A549 (cell line): ENCODE results near the gene DCXR. TPM values are rescaled to one million over a fixed set of nuclear protein-coding genes. Genes with fewer than 3 reads are reported as not detected.

Experiments used
- ATAC-seq, 2 experiments: fragments of 200-7000 bp in 1 of 2; fragments of >200 bp in 1 of 2; cut with Nextera tagmentation in 1 of 2; cut with Tn5 transposase in 1 of 2; 3 replicates each; pipeline versions ENCODE4 v1.8.0 to v1.9.1; 2018 to 2020; ENCODE audit warnings: mild to moderate bottlenecking in 1 of 2, moderate library complexity in 1 of 2
- CTCF ChIA-PET: fragments of 300-600 bp; sonication (Branson Sonifier 250); formaldehyde crosslinking; extraction: SDS; loops from one replicate; lab custom pipeline; 2021; ENCODE audit warnings: antibody characterized with exemption, inconsistent platforms; lab: Yijun Ruan, JAX
- POLR2A ChIA-PET: fragments of 350-600 bp; formaldehyde crosslinking; extraction: SDS; loops from one replicate; lab custom pipeline; 2021; ENCODE audit warnings: antibody characterized with exemption, inconsistent platforms; lab: Yijun Ruan, JAX
- DNase-seq, 2 experiments: peaks; one replicate each; pipeline versions ENCODE4 v3.0.0 to v3.0.0-alpha.2; 2011 to 2016; ENCODE audit warnings: low read depth in 1 of 2, low spot score in 1 of 2
- FAIRE-seq: peaks from 2 replicates; lab custom pipeline; 2011; peaks lifted over from hg19 to GRCh38; lab: Jason Lieb, UNC
- H3K27ac ChIP-seq, 2 experiments: fragments of >200 bp; sonication (Bioruptor Twin); formaldehyde crosslinking; 3 replicates each; pipeline ENCODE4 v1.5.1; 2016 to 2017
- H3K4me1 ChIP-seq: fragments of >200 bp; sonication (Bioruptor Twin); formaldehyde crosslinking; 3 replicates; pipeline ENCODE4 v1.6.1; 2016
- H3K4me2 ChIP-seq: fragments of >200 bp; sonication (Bioruptor Twin); formaldehyde crosslinking; 3 replicates; pipeline ENCODE4 v1.6.1; 2016
- H3K4me3 ChIP-seq: fragments of >200 bp; sonication (Bioruptor Twin); formaldehyde crosslinking; 3 replicates; pipeline ENCODE4 v1.5.1; 2016
- H3K9me3 ChIP-seq: fragments of >200 bp; sonication (Bioruptor Twin); formaldehyde crosslinking; 3 replicates; pipeline ENCODE4 v1.6.1; 2016
- BHLHE40 ChIP-seq: IDR thresholded peaks from 2 replicates; pipeline ENCODE4 v1.6.1; 2012; ENCODE audit warnings: low read depth, low read length, inconsistent platforms
- CHD2 ChIP-seq: fragments of 150-350 bp; IDR thresholded peaks from 2 replicates; pipeline ENCODE4 v1.6.1; 2014; ENCODE audit warnings: low read length; ENCODE audit not compliant: partially characterized antibody
- EHMT2 ChIP-seq: fragments of 200-600 bp; sonication (generic); IDR thresholded peaks from 2 replicates; pipeline ENCODE4 v1.6.1; 2016; ENCODE audit warnings: antibody characterized with exemption, low read depth, mild to moderate bottlenecking, moderate library complexity
- FOSB ChIP-seq: fragments of 250-450 bp; sonication (Bioruptor Pico); IDR thresholded peaks from 2 replicates; pipeline ENCODE4 v1.5.0; 2020; ENCODE audit warnings: mild to moderate bottlenecking, moderate library complexity
- FOXS1 ChIP-seq: fragments of 250-450 bp; sonication (Bioruptor Pico); IDR thresholded peaks from 2 replicates; pipeline ENCODE4 v1.5.0; 2020; ENCODE audit warnings: mild to moderate bottlenecking, moderate library complexity
- HOXA7 ChIP-seq: fragments of 250-450 bp; sonication (Bioruptor Pico); IDR thresholded peaks from 2 replicates; pipeline ENCODE4 v1.5.0; 2020; ENCODE audit warnings: mild to moderate bottlenecking, moderate library complexity
- JUN ChIP-seq, 2 experiments: fragments of >200 bp; sonication (Bioruptor Twin); formaldehyde crosslinking; IDR thresholded peaks; 2 replicates in 1 of 2; 3 replicates in 1 of 2; pipeline ENCODE4 v1.6.1; 2016 to 2017
- KDM5A ChIP-seq: fragments of 200-600 bp; sonication (generic); IDR thresholded peaks from 2 replicates; pipeline ENCODE4 v1.6.1; 2016; ENCODE audit warnings: antibody characterized with exemption, mild to moderate bottlenecking
- MYC ChIP-seq: IDR thresholded peaks from 2 replicates; pipeline ENCODE4 v1.6.1; 2012; ENCODE audit warnings: mild to moderate bottlenecking, inconsistent platforms, low read length, improper control_type of control experiment, borderline replicate concordance
- PHF8 ChIP-seq: fragments of 200-600 bp; sonication (generic); IDR thresholded peaks from 2 replicates; pipeline ENCODE4 v1.6.1; 2016; ENCODE audit warnings: low read depth, mild to moderate bottlenecking, antibody characterized with exemption, moderate library complexity, borderline replicate concordance
- RAD21 ChIP-seq, 2 experiments: fragments of >200 bp in 1 of 2; sonication (Bioruptor Twin) in 1 of 2; formaldehyde crosslinking in 1 of 2; IDR thresholded peaks in 1 of 2; conservative IDR thresholded peaks in 1 of 2; 2 replicates in 1 of 2; 3 replicates in 1 of 2; pipeline ENCODE4 v1.6.1; 2012 to 2018; ENCODE audit warnings: inconsistent platforms in 1 of 2
- RCOR1 ChIP-seq: fragments of 150-350 bp; IDR thresholded peaks from 2 replicates; pipeline ENCODE4 v1.6.1; 2014; ENCODE audit warnings: antibody characterized with exemption, low read length, low read depth
- RFX5 ChIP-seq: fragments of 450-650 bp; IDR thresholded peaks from 2 replicates; pipeline ENCODE4 v1.7.1; 2014; ENCODE audit warnings: antibody characterized with exemption, mild to moderate bottlenecking, moderate library complexity
- SMC3 ChIP-seq: fragments of >200 bp; sonication (Bioruptor Twin); formaldehyde crosslinking; IDR thresholded peaks from 3 replicates; pipeline ENCODE4 v1.6.1; 2018; ENCODE audit warnings: inconsistent platforms
- WGBS: methylation state at CpG from one replicate; pipeline ENCODE4 v1.1.6; 2017; ENCODE audit errors: missing lambda C conversion rate; 5-methylcytosine and 5-hydroxymethylcytosine counted together
- polyA plus RNA-seq, 4 experiments: library from polyadenylated mRNA; depleted of rRNA in 3 of 4; stranded (reverse); fragments of >200 nt; fragmentation: RNase III in 1 of 4; extraction: RNeasy Plus Mini Kit Qiagen cat#74134 plus additional on column Dnase treatment in 1 of 4; gene quantifications; 2 replicates in 3 of 4; 3 replicates in 1 of 4; pipeline ENCODE4 v1.2.3, GENCODE V29; 2011 to 2017
- TF ChIP-seq, protein P1 (sequence below): IDR thresholded peaks from 2 replicates; pipeline ENCODE4 v1.6.1; 2012; ENCODE audit warnings: low read depth, borderline replicate concordance
- TF ChIP-seq, protein P2 (sequence below): fragments of >200 bp; sonication (Bioruptor Twin); formaldehyde crosslinking; IDR thresholded peaks from 3 replicates; pipeline ENCODE4 v1.5.1; 2016
- TF ChIP-seq, protein P3 (sequence below): fragments of 200-600 bp; sonication (generic); IDR thresholded peaks from 2 replicates; pipeline ENCODE4 v1.6.1; 2016; ENCODE audit warnings: antibody characterized with exemption, mild to moderate bottlenecking, moderate library complexity

The DCXR gene
- polyA plus RNA-seq, 2 of the 4 experiments (the other 2 are of a cell fraction), result 39.3 to 70.7 TPM

DNA sequence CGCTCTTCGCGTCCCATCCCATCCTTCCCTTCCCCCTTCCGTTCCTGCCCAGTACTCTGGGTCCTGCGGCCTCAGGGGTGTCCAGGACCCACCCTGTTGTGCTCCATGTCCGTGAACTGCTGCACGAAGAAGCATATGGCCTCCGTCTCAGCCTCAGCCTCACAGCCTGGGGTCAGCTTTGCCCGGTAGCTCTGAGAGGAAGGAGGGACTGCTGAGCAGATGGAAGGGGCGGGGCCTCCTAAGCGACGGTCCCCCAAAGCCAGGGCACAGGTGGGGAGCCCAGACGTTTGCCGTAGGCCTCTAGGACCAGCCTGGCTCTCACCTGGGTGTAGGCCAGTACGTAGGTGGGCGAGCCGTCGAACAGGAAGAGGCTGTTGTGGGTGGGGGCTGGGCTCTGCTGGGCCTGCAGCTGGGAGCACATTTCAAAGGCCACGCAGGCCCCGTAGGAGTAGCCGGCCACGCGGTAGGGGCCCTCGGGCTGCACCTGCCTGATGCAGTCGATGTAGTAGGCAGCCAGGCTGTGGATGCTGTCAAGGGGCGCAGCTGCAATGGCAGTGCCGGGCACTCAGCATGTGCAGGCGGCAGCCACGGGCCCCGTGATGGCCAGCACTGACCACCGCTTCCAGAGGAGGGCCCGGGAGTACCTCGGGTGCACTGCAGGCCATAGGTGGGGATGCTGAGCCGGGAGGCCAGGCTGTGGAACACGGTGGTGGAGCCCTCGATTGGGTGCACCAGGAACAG is 42.7 kb upstream of the DCXR start:
- ChIA-PET CTCF (interaction anchor here (0.7 to 3.4 kb wide), 8 partner anchors 9 to 121 kb away, joined by 3 to 21 read pairs (median 3); partner anchors contain the start of genes DCXR, FASN and RAC3), POLR2A (interaction anchor here (0.9 kb wide), 1 partner anchor 18 kb away, joined by 3 read pairs; no protein-coding TSS in a partner anchor)
- Histone ChIP-seq H3K9me3 (no peaks in the 10 kb centered on the region), H3K4me2 (no peak overlapping the region), H3K4me3 (no peak overlapping the region), H3K4me1 (no peaks in the 10 kb centered on the region), H3K27ac (no peak overlapping the region)
- ATAC-seq (peak in 1 of 2 experiments; percentile 0; a peak in 1 of 6 replicates), FAIRE-seq (no peak), DNase-seq (no peak)
- WGBS, result 94% methylated on average over 36 of the region's 36 CpGs
- TF ChIP-seq, protein P1, sequence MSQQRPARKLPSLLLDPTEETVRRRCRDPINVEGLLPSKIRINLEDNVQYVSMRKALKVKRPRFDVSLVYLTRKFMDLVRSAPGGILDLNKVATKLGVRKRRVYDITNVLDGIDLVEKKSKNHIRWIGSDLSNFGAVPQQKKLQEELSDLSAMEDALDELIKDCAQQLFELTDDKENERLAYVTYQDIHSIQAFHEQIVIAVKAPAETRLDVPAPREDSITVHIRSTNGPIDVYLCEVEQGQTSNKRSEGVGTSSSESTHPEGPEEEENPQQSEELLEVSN, result no peak
- no peak for TF ChIP-seq RCOR1
- no peak for TF ChIP-seq FOSB (CRISPR knock-in tag)
- TF ChIP-seq BHLHE40, result no peak
- no peak for TF ChIP-seq RFX5
- TF ChIP-seq, protein P2, sequence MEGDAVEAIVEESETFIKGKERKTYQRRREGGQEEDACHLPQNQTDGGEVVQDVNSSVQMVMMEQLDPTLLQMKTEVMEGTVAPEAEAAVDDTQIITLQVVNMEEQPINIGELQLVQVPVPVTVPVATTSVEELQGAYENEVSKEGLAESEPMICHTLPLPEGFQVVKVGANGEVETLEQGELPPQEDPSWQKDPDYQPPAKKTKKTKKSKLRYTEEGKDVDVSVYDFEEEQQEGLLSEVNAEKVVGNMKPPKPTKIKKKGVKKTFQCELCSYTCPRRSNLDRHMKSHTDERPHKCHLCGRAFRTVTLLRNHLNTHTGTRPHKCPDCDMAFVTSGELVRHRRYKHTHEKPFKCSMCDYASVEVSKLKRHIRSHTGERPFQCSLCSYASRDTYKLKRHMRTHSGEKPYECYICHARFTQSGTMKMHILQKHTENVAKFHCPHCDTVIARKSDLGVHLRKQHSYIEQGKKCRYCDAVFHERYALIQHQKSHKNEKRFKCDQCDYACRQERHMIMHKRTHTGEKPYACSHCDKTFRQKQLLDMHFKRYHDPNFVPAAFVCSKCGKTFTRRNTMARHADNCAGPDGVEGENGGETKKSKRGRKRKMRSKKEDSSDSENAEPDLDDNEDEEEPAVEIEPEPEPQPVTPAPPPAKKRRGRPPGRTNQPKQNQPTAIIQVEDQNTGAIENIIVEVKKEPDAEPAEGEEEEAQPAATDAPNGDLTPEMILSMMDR, result no peak
- TF ChIP-seq, protein P3, sequence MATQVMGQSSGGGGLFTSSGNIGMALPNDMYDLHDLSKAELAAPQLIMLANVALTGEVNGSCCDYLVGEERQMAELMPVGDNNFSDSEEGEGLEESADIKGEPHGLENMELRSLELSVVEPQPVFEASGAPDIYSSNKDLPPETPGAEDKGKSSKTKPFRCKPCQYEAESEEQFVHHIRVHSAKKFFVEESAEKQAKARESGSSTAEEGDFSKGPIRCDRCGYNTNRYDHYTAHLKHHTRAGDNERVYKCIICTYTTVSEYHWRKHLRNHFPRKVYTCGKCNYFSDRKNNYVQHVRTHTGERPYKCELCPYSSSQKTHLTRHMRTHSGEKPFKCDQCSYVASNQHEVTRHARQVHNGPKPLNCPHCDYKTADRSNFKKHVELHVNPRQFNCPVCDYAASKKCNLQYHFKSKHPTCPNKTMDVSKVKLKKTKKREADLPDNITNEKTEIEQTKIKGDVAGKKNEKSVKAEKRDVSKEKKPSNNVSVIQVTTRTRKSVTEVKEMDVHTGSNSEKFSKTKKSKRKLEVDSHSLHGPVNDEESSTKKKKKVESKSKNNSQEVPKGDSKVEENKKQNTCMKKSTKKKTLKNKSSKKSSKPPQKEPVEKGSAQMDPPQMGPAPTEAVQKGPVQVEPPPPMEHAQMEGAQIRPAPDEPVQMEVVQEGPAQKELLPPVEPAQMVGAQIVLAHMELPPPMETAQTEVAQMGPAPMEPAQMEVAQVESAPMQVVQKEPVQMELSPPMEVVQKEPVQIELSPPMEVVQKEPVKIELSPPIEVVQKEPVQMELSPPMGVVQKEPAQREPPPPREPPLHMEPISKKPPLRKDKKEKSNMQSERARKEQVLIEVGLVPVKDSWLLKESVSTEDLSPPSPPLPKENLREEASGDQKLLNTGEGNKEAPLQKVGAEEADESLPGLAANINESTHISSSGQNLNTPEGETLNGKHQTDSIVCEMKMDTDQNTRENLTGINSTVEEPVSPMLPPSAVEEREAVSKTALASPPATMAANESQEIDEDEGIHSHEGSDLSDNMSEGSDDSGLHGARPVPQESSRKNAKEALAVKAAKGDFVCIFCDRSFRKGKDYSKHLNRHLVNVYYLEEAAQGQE, result no peak
- peak in 1 of 2 experiments; percentile 29; a peak in 1 of 5 replicates for TF ChIP-seq JUN (IDR thresholded peaks at IDR 0.05)

DNA sequence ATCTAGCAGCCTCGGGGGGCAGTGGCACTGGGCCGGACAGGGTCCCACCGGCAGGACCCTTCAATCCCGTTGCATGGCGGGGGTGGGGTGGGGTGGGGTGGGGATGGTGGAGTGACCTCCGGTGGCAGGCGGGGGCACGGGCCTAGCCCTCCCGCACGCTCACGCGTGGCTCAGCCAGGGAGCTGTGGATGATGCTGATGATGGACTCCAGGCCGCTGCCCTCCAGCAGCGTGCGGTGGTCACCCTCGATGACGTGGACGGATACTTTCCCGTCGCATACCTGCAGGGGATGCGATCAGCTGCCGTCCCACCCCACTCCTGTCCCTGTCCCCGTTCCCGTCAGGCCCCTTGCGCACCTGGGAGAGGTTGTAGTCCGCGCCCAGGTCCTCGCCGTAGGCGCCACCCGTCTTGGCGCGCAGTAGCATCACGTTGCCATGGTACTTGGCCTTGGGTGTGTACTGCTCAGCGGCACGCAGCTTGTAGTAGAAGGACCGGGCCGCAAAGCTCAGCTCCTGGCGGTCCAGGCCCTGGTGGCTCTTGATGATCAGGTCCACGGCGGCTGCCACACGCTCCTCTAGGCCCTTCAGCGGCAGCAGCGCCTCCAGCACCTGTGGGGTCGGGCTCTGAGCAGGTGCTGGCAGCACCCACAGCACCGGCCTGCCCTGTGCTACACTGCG is 41.6 kb upstream of the DCXR start:
- Histone ChIP-seq H3K4me3 (no peak overlapping the region), H3K4me1 (no peaks in the 10 kb centered on the region), H3K9me3 (no peaks in the 10 kb centered on the region), H3K27ac (no peak overlapping the region), H3K4me2 (no peak overlapping the region)
- TF ChIP-seq RFX5 (no peak), PHF8 (no peak), EHMT2 (no peak), KDM5A (no peak), MYC (no peak), CHD2 (no peak), HOXA7 (CRISPR knock-in tag) (no peak), FOXS1 (CRISPR knock-in tag) (no peak), RAD21 (conservative IDR thresholded peaks at IDR 0.05 in 1 of 2, IDR thresholded peaks at IDR 0.05 in 1 of 2) (no peak), FOSB (CRISPR knock-in tag) (no peak), SMC3 (no peak)
- TF ChIP-seq, protein P3, result no peak
- TF ChIP-seq, protein P2, result no peak
- ATAC-seq (no peak), FAIRE-seq (no peak), DNase-seq (no peak)
- WGBS, result 91% methylated on average over 43 of the region's 47 CpGs
- POLR2A ChIA-PET, result no interaction called here
- CTCF ChIA-PET, result interaction anchor here (1.4 to 3.4 kb wide), 4 partner anchors 11 to 119 kb away, joined by 3 to 21 read pairs (median 4); partner anchors contain the start of gene RAC3
